ENCODE results near the gene SPATA31D1. TPM values are rescaled to one million over a fixed set of nuclear protein-coding genes. Genes with fewer than 3 reads are reported as not detected.
"Not testable (repeated sequence)": the region's sequence is repeated elsewhere in the genome, so short reads cannot be mapped to it uniquely, and the experiment has no call there.

The SPATA31D1 gene
- not detected for total RNA-seq

GRCh38 chr9:81988472-81988871 is at the start of gene SPATA31D1:
Gene SPATA31D1 (plus strand): TSS chr9:81988772. CDS start chr9:81988819, 47 bp downstream.
- H3K9me3 ChIP-seq; H3K36me3 ChIP-seq (replicated peaks in 1 of 2; ENCODE audit: insufficient read depth in 1 of 2, low read depth in 2 of 2); H3K4me3 ChIP-seq; intact Hi-C loops (cut with DNase I); DNase-seq; H3K27ac ChIP-seq; ATAC-seq; H3K4me1 ChIP-seq; H3K27me3 ChIP-seq: not testable (repeated sequence)
- WGBS, 2 donors = 93 to 94% methylated on average over 1 of the region's 1 CpG

DNA sequence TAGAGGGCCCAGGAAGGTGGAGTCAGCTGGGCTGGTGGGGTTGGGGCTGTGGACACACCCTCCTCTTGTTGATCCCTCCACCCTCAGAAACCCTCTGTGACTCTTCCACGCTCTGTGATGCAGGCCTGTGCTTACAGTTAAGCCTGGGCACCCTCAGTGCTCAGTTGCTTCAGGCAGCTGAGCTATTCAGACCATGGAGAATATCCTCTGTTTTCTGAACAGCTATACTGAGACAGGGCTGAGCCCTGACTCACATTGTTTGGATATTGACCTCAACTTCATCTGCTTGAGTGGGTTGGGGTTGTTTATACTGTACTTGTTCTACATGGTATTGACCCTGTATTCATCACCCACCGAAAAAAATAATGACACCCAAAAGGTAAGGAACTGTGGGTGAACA is 45.2 kb upstream of the SPATA31D1 start, which contains the start of gene SPATA31D3:
Gene SPATA31D3, plus strand, starts transcription at position 108 of the 400 bp plus-strand sequence. Its CDS starts 86 bp downstream, at position 194.
- DNase-seq; H3K27me3 ChIP-seq; H3K27ac ChIP-seq; H3K4me3 ChIP-seq; ATAC-seq; H3K36me3 ChIP-seq (replicated peaks in 1 of 2; ENCODE audit: insufficient read depth in 1 of 2, low read depth in 2 of 2); H3K9me3 ChIP-seq; intact Hi-C loops (cut with DNase I); H3K4me1 ChIP-seq: not testable (repeated sequence)
- WGBS, 2 donors = no CpG with 5 or more reads among the region's 2 CpGs

DNA sequence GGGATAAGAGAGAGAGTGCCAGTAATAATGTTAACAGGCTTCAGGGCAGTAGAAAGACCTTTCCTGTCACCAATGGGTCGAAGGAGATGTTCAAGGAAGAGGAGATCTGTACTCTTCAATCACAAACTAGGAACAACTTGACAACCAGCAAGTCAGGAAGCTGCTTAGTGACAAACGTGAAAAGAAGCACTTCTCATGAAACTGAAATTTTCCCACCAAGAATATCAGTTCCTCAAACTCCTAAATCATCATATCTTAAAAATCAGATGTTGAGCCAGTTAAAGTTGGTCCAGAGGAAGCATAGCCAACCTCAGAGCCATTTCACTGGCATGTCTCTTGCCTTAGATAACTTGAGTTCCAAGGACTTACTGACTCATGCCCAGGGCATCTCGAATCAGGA is 39.9 kb upstream of the SPATA31D1 start:
- H3K36me3 ChIP-seq (replicated peaks in 1 of 2; ENCODE audit: insufficient read depth in 1 of 2, low read depth in 2 of 2); H3K27ac ChIP-seq; DNase-seq; H3K4me1 ChIP-seq; H3K27me3 ChIP-seq; intact Hi-C loops (cut with DNase I); H3K4me3 ChIP-seq; H3K9me3 ChIP-seq; ATAC-seq: not testable (repeated sequence)
- WGBS, 2 donors = 0% methylated on average over 1 of the region's 3 CpGs; no CpG with 5 or more reads in 1 of the 2 donors

GRCh38 chr9:81953096-81953495 is 35.5 kb upstream of the SPATA31D1 start:
- ATAC-seq (no peak), DNase-seq (no peak)
- intact Hi-C loops (cut with DNase I) = no loop called here
- Histone ChIP-seq H3K27ac (no peak overlapping the region), H3K27me3 (no peaks in the 10 kb centered on the region), H3K4me1 (no peaks in the 10 kb centered on the region), H3K36me3 (replicated peaks in 1 of 2; ENCODE audit: insufficient read depth in 1 of 2, low read depth in 2 of 2) (no peaks in the 10 kb centered on the region), H3K9me3 (peaks cover 0 to 11% (median 0%) of the 10 kb centered on the region in 3 donors), H3K4me3 (no peak overlapping the region)
- WGBS, 2 donors = 96 to 100% methylated on average over 1 of the region's 1 CpG
- no peak for TF ChIP-seq POLR2A (IDR thresholded peaks at IDR 0.05)
- TF ChIP-seq, protein P1, sequence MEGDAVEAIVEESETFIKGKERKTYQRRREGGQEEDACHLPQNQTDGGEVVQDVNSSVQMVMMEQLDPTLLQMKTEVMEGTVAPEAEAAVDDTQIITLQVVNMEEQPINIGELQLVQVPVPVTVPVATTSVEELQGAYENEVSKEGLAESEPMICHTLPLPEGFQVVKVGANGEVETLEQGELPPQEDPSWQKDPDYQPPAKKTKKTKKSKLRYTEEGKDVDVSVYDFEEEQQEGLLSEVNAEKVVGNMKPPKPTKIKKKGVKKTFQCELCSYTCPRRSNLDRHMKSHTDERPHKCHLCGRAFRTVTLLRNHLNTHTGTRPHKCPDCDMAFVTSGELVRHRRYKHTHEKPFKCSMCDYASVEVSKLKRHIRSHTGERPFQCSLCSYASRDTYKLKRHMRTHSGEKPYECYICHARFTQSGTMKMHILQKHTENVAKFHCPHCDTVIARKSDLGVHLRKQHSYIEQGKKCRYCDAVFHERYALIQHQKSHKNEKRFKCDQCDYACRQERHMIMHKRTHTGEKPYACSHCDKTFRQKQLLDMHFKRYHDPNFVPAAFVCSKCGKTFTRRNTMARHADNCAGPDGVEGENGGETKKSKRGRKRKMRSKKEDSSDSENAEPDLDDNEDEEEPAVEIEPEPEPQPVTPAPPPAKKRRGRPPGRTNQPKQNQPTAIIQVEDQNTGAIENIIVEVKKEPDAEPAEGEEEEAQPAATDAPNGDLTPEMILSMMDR (IDR thresholded peaks at IDR 0.05) = no peak

- TF ChIP-seq POLR2A (IDR thresholded peaks at IDR 0.05) = no peak
- TF ChIP-seq, protein P1 (IDR thresholded peaks at IDR 0.05) = no peak
- intact Hi-C loops (cut with DNase I) = no loop called here
- no peaks in the 10 kb centered on the region for H3K4me1 ChIP-seq
- H3K36me3 ChIP-seq (replicated peaks in 1 of 2; ENCODE audit: insufficient read depth in 1 of 2, low read depth in 2 of 2) = no peaks in the 10 kb centered on the region
- no peaks in the 10 kb centered on the region for H3K27me3 ChIP-seq
- ATAC-seq (no peak), DNase-seq (no peak)
- H3K27ac ChIP-seq = no peak overlapping the region
- H3K4me3 ChIP-seq = no peak overlapping the region
- H3K9me3 ChIP-seq = peaks cover 0 to 11% (median 0%) of the 10 kb centered on the region in 3 donors
These were observed 32.9 kb upstream of the SPATA31D1 start for GRCh38 chr9:81955625-81956024.

GRCh38 chr9:81964218-81965171 is 24.1 kb upstream of the SPATA31D1 start:
- Histone ChIP-seq H3K4me3 (no peak overlapping the region), H3K9me3 (no peaks in the 10 kb centered on the region), H3K27me3 (no peaks in the 10 kb centered on the region), H3K4me1 (no peaks in the 10 kb centered on the region), H3K27ac (no peak overlapping the region), H3K36me3 (replicated peaks in 1 of 2; ENCODE audit: insufficient read depth in 1 of 2, low read depth in 2 of 2) (no peaks in the 10 kb centered on the region)
- no peak for ATAC-seq
- intact Hi-C loops (cut with DNase I) = no loop called here
- no peak for DNase-seq
- TF ChIP-seq, protein P1 (IDR thresholded peaks at IDR 0.05) = no peak
- no peak for TF ChIP-seq POLR2A (IDR thresholded peaks at IDR 0.05)
- 52 to 64% methylated on average over 6 of the region's 6 CpGs for WGBS, 2 donors
